Fibroblast of upper back skin (primary cell): ENCODE data around the gene KCNQ1.

Experiments
- DNase-seq: peaks from one replicate; pipeline ENCODE4 v3.0.0-alpha.2; 2013

The KCNQ1 gene

GRCh38 chr11:2792381-2793250 lies 347.8 kb downstream of the KCNQ1 start:
- no peak for DNase-seq

- no peak for DNase-seq
Measured at GRCh38 chr11:2793701-2794045, 348.9 kb downstream of the KCNQ1 start.

GRCh38 chr11:2794046-2794967 lies 349.5 kb downstream of the KCNQ1 start:
- DNase-seq, result no peak

- no peak for DNase-seq
Measured at GRCh38 chr11:2794968-2795322, 350.1 kb downstream of the KCNQ1 start.

GRCh38 chr11:2795491-2795991 lies 350.7 kb downstream of the KCNQ1 start:
- no peak for DNase-seq

GRCh38 chr11:2796091-2796490 lies 351.3 kb downstream of the KCNQ1 start:
- no peak for DNase-seq

GRCh38 chr11:2796508-2797113 lies 351.8 kb downstream of the KCNQ1 start:
- no peak for DNase-seq

GRCh38 chr11:2797121-2797711 lies 352.4 kb downstream of the KCNQ1 start:
- DNase-seq, result no peak

- no peak for DNase-seq
Measured at GRCh38 chr11:2797741-2798361, 353.0 kb downstream of the KCNQ1 start.

GRCh38 chr11:2798951-2799761 lies 354.3 kb downstream of the KCNQ1 start:
- no peak for DNase-seq

- DNase-seq, result no peak
Measured at GRCh38 chr11:2799881-2800654, 355.3 kb downstream of the KCNQ1 start.

- no peak for DNase-seq
Measured at GRCh38 chr11:2800655-2801531, 356.1 kb downstream of the KCNQ1 start.

GRCh38 chr11:2801711-2802388 lies 357.0 kb downstream of the KCNQ1 start:
- no peak for DNase-seq

GRCh38 chr11:2802389-2803185 lies 357.8 kb downstream of the KCNQ1 start:
- DNase-seq, result no peak

- no peak for DNase-seq
Measured at GRCh38 chr11:2803186-2804091, 358.6 kb downstream of the KCNQ1 start.

GRCh38 chr11:2804189-2804588 lies 359.4 kb downstream of the KCNQ1 start:
- no peak for DNase-seq
